ENCODE results near the gene SHISA8.

DNA sequence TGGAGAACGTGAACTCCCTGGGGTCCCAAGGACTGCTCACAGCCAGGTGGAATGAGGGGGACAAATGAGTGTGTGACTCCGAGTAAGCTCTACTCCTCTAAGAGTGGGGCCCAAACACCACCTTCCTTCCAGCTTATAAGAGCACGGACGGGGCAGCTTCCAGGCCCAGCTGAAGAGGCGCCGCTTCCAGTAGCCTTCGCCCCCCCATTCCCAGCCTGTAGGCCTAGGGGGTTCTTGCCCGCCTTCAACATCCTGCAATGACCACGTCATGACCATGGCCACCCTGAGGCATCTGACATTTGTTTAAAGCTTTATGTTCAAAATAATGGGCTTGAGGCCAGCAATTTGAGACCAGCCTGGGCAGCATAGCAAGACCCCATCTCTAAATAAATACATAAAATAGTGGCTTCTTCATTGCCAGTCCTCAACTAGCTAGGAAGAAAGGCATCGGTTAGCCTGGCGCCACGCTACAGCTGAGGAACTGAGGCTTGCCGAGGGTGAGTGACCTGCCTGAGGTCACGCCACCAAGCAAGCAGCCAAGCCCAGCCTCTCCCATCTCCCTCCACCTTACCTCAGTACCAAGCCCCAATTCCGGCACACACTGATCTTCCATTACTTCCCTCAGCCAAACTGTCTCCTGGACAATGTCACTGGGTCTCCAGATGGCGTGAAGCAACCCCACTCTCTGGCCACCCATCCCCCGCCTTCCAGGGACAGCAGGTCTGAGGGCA is 19.6 kb upstream of the SHISA8 start:
- TF ChIP-seq CTCF (conservative IDR thresholded peaks at IDR 0.05; ENCODE audit: low read length) (no peak), EZH2phosphoT487 (IDR thresholded peaks at IDR 0.05; ENCODE audit: borderline replicate concordance, low read depth, low read length) (no peak)
